ENCODE measurements around the gene FN3KRP.
"Not testable (repeated sequence)": the region's sequence is repeated elsewhere in the genome, so short reads cannot be mapped to it uniquely, and the experiment has no call there.

Gene FN3KRP

DNA sequence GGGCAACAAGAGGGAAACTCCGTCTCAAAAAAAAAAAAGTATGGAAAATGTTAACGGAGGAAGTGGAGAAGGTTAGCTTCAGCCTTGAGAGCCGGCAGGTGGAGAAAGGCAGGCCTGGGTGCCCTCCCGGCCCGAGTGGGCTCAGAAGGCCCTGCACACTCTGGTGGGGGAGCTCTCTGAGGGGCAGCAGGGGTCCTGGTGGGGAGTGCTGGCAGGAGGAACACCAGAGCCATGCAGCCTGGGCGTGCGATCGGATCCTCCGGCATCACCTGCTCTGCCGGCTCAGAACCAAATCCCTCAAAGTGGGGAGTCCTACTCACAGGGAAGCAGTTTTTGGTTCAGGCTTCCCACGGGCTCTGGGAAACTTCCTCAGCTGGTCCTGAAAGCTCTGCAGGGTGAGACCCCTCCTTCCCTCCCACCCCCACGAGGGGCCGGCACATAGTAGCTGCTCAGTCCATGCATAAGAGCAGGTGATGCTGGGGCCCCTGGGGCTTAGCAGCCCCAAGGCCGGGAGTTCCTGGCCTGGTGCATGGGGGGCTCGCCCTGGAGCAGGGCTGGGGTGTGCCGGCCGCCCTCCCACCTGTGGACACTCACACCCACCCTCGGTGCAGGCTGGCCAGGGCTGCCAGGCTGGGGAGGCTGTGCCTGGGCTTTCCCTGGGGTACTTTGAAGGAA lies 20.1 kb downstream of the FN3KRP start:
- peak overlapping the region in 2 of 21 experiments; percentile 29 to 79 for H3K27ac ChIP-seq
- no peak overlapping the region for H3K4me3 ChIP-seq

DNA sequence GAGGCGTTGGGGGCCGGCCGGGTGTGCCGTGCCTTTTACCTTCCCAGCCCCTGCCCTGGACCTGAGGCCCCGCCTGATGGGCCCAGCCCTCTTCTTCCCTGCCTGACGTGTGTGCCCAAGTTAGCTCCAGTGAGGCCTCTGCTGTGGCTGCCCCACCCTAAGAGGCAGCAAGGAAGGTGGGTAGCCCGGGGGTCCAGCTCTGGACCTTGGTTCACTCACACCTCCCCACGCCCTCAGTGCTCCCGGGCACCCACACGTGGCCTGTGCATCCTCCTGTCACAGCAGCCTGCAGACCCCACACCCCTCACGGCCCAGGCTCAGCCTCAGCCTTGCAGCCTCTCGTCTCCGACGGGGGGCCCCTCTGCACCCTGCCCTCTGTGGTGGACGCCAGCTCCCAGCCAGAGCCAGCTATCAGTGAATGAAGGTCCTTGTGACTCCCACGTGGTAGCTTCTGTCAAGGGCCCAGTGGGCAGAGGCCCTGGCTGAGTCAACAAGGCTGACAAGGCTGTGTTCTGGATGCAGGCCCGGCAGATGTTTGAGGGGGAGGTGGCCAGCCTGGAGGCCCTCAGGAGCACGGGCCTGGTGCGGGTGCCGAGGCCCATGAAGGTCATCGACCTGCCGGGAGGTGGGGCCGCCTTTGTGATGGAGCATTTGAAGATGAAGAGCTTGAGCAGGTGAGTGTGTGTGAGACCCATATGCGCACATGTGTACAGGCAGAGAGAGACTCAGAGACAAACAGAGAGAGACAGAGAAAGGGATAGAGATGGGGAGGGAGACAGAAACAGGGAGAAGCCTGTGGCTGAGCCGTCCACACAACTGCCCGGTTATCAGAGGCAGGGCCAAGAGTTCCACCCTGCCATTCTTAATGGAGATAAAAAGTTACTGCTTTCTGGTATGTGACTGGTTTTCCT lies 21.7 kb downstream of the FN3KRP start:
- H3K4me3 ChIP-seq: no peak overlapping the region
- no peak overlapping the region for H3K27ac ChIP-seq

DNA sequence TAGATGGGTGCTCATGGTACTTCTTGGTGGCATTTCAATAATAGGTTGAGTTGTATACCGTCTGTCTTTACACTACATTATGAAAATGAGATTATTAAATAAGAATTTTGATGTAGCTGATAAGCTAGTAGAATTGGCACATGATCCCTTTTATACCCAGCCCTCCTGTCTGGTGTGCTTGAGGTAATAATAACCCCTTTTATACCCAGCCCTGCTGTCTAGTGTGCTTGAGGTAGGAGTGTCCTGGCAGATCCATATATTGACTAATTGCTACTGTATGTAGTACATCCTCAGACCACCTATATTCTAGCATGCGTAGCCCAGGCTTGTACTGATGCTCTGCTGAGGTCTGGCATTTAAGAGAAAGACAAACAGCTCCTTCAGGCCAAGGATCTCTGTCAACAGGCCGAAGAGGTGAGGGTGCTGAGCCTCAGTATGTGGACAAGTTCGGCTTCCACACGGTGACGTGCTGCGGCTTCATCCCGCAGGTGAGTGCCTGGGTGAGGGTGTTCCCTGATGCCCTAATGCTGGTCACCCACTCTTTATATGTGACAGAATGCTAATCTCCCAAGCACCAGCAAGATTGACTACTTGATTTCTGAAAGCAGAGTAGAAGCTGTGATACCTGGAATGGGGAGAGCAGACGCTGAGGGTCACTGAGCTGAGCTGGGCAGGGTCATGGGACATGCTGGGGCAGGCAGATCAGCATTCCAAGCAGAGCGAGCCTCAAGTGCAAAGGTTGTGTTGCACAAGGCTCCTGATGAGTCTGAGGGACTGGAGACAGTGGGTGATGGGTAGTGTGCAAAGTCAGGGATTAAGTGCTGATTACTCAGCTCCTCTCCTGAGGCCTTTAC lies 24.6 kb downstream of the FN3KRP start:
- no peak overlapping the region for H3K4me3 ChIP-seq

DNA sequence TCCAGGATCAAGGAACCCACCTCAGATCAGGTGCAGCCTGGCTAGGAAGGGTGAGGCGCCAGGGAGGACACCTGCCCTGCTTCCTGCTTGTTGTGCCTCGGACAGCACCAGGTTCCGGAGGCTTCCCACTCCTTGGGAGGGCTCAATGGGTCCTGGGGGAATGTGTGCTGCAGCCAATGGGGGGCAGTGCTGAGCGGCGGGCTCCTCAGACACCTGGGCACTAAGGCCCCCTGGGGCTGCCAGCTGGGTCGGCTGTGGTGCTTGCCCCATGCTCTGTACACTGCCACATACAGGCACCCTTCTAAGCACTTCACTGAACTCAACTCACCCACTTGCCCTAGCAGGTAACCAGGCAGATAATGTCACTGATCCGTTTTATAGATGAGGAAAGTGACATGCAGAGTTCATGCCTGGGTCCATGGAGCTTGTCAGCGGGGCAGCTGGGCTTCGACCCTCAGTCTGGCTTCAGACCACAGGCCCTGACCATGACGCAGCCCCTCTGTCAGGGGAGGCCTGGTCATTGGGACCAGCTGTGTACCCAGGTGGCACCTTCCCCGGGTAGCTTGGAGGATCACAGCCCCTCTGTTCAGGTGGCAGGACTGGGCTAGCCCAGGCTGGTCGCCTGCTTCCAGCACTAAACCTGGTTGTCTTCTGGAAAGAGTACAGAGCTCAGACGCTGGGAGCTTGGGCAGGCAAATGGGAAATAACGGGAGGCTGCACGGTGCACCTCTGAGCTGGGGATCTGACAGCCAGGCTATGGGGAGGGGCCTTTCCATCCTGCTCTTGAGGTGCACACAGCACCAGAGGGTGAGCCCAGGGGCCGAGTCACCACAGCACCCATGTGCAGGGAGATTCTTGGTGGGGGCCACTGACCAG lies 27.1 kb downstream of the FN3KRP start:
- H3K4me3 ChIP-seq: no peak overlapping the region
- H3K27ac ChIP-seq: no peak overlapping the region

More for the DNA sequence above, 24.6 kb downstream of the FN3KRP start:
- H3K27ac ChIP-seq: no peak overlapping the region

GRCh38 chr17:82744736-82745135 lies 28.2 kb downstream of the FN3KRP start:
- not testable (repeated sequence) for H3K4me3 ChIP-seq, H3K27ac ChIP-seq

DNA sequence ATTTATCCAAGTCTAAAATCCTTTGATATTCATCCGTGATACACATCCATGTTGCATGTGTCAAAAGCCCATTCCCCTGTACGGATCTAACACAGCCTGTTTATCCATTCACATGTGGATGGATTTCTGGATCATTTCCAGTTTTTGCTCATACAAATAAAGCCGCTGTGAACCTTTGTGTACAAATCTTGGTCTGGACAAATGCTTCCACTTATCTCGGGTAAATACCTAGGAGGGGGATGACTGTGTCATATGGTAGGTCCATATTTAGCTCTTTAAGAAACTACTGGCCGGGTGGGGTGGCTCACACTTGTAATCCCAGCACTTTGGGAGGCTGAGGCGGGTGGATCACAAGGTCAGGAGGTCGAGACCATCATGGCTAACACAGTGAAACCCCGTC lies 29.0 kb downstream of the FN3KRP start:
- H3K27ac ChIP-seq: no peak overlapping the region
- no peak overlapping the region for H3K4me3 ChIP-seq

GRCh38 chr17:82748756-82749155 lies 32.2 kb downstream of the FN3KRP start:
- H3K27ac ChIP-seq: no peak overlapping the region

GRCh38 chr17:82750241-82750908 lies 33.9 kb downstream of the FN3KRP start:
- Histone ChIP-seq H3K4me3 (no peak overlapping the region), H3K27ac (no peak overlapping the region)

More at GRCh38 chr17:82748756-82749155, 32.2 kb downstream of the FN3KRP start:
- H3K4me3 ChIP-seq: no peak overlapping the region

GRCh38 chr17:82751171-82751570 lies 34.7 kb downstream of the FN3KRP start:
- peak overlapping the region in 12 of 21 experiments; percentile 29 to 78 (median 59) for H3K27ac ChIP-seq
- peak overlapping the region; percentile 45 to 91 (median 78) for H3K4me3 ChIP-seq

DNA sequence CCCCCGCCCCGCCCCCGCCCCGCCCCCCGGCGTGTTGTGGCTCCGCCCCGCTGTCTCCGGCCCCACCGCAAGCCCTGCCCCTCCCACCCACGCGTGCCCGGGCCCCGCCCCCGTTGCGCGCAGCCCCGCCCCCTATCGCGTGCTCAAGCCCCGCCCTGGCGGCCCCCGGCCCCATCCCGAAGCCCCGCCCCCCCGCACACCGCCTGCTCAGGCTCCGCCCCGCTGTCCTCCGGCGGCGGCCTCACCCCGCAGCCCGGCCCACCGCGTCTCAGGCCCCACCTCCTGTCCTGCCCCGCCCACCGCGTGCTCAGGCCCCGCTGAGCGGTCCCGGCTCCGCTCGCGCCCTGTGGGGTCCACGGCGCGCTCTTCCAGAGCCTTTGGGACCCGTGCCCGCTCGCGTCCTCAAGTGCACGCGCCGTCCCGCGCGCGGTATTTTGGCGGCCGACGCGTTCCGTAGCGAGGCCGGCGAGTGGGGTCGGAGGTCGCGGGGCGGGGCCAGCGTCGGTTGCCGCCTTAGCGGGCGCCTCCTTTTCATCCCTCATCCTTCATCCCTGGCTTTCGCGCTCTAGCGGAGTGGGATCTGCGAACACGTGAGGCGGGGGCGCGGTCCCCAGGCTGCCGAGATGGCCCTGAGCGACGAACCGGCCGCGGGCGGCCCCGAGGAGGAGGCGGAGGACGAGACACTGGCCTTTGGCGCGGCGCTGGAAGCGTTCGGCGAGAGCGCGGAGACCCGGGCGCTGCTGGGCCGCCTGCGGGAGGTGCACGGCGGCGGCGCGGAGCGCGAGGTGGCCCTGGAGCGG lies 35.3 kb downstream of the FN3KRP start, which contains the start of gene TBCD:
Gene TBCD, plus strand, starts transcription at position 495 of the 800 bp plus-strand sequence. Its CDS starts 129 bp downstream, at position 624.
- Histone ChIP-seq H3K4me3 (peak within 1 kb of the TSS; percentile 69 to 93 (median 86)), H3K27ac (peak within 1 kb of the TSS; percentile 57 to 91 (median 78))

DNA sequence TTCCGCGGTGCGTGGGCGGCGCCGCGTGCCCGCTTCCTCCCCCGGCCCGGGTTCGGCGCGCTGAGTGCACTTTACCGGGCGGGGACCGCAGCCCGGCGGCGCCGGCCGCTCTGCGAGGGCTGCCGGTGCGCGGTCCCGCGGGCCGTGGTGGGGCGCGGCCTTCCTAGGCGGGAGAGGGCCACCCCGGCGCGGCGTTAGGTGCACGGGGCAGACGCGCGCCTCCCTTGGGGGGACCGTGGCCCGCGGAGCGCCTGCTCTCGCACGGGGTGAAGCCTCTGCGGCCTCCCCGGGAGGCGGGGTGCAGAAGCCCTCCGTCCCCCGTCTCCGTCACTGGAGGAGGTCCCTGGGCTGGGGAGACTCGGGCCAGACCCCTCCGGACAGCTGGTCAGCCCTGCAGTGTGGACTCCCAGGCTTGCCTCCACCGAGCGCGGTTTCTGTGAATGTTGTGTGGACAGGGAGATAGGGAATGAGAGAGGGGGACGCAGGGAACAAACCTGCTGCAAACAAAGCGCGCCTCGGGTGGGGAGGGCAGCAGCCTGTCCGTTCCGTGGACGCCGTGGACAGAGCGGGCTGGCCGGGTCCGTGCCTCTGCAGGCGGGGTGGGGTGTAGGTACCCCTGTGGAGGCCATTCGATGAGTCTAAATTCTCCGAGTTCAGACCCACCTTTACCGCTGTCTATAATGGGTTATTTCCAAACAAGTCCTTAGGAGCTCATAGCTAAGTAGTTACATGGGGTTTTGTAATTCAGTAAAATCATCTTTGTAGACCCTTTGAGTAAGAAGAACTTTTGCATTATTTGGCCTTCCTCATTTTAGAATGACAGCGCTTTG lies 36.1 kb downstream of the FN3KRP start:
- H3K4me3 ChIP-seq: peak overlapping the region; percentile 69 to 93 (median 86)
- peak overlapping the region in 20 of 21 experiments; percentile 49 to 91 (median 78) for H3K27ac ChIP-seq

- peak overlapping the region in 2 of 21 experiments; percentile 71 to 79 for H3K27ac ChIP-seq
- H3K4me3 ChIP-seq: peak overlapping the region in 6 of 7 experiments; percentile 69 to 93 (median 87)
Observed at GRCh38 chr17:82753201-82753464, 36.6 kb downstream of the FN3KRP start.

GRCh38 chr17:82754297-82755208 lies 38.0 kb downstream of the FN3KRP start:
- H3K4me3 ChIP-seq: peak overlapping the region in 2 of 7 experiments; percentile 13 to 15
- H3K27ac ChIP-seq: peak overlapping the region in 8 of 21 experiments; percentile 0 to 65 (median 34)

DNA sequence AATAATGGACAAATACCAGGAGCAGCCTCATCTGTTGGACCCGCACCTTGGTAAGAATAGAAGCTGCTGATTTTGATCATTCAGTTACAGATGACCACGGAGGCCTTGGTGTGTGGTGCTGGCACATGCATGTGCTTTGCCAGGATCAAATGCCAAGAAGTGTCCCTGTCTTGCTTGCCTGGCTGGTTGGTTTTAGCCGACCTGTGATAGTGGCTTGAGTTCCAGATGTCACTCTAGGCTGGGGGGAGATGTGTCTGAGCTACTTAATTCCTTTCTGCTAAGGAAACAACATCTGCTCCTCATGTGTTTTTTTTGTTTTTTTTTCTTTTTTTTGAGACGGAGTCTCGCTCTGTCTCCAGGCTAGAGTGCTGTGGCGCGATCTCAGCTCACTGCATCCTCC lies 39.7 kb downstream of the FN3KRP start:
- Histone ChIP-seq H3K27ac (peak overlapping the region in 2 of 21 experiments; percentile 19 to 45), H3K4me3 (no peak overlapping the region)

- Histone ChIP-seq H3K27ac (peak overlapping the region in 1 of 21 experiments; percentile 1), H3K4me3 (no peak overlapping the region)
Observed at GRCh38 chr17:82765371-82765770, 48.9 kb downstream of the FN3KRP start.
